A549 (cell line): ENCODE data around the gene COMMD7.

Experiments used
- BHLHE40 ChIP-seq: IDR thresholded peaks from 2 replicates; pipeline ENCODE4 v1.6.1; 2012; ENCODE audit warnings: low read depth, low read length, inconsistent platforms
- CEBPB ChIP-seq, 2 experiments: fragments of >200 bp in 1 of 2; sonication (Bioruptor Twin) in 1 of 2; formaldehyde crosslinking in 1 of 2; IDR thresholded peaks; 2 replicates each; pipeline ENCODE4 v1.6.1; 2012 to 2016
- CHD2 ChIP-seq: fragments of 150-350 bp; IDR thresholded peaks from 2 replicates; pipeline ENCODE4 v1.6.1; 2014; ENCODE audit warnings: low read length; ENCODE audit not compliant: partially characterized antibody
- CTCF ChIP-seq: fragments of >200 bp; sonication (Bioruptor Twin); formaldehyde crosslinking; IDR thresholded peaks from 3 replicates; pipeline ENCODE4 v1.5.1; 2016
- JUNB ChIP-seq: fragments of >200 bp; sonication (Bioruptor Twin); formaldehyde crosslinking; IDR thresholded peaks from 2 replicates; pipeline ENCODE4 v1.6.1; 2016
- MAX ChIP-seq: IDR thresholded peaks from 2 replicates; pipeline ENCODE4 v1.6.1; 2012
- MYC ChIP-seq: IDR thresholded peaks from 2 replicates; pipeline ENCODE4 v1.6.1; 2012; ENCODE audit warnings: mild to moderate bottlenecking, inconsistent platforms, low read length, improper control_type of control experiment, borderline replicate concordance
- NR3C1 ChIP-seq: fragments of >200 bp; sonication (Bioruptor Twin); formaldehyde crosslinking; IDR thresholded peaks from 3 replicates; pipeline ENCODE4 v1.6.1; 2017
- PBX3 ChIP-seq: IDR thresholded peaks from 2 replicates; pipeline ENCODE4 v1.6.1; 2012
- POLR2A ChIP-seq: IDR thresholded peaks from 2 replicates; pipeline ENCODE4 v1.6.1; 2012; ENCODE audit warnings: mild to moderate bottlenecking, low read length
- POLR2AphosphoS2 ChIP-seq: conservative IDR thresholded peaks from 2 replicates; pipeline ENCODE4 v1.6.1; 2012; ENCODE audit warnings: low read length, improper control_type of control experiment, inconsistent platforms
- RNF2 ChIP-seq: fragments of 200-600 bp; sonication (generic); IDR thresholded peaks from 2 replicates; pipeline ENCODE4 v1.6.1; 2016; ENCODE audit warnings: low read depth, mild to moderate bottlenecking, antibody characterized with exemption, moderate library complexity, borderline replicate concordance
- SMC3 ChIP-seq: fragments of >200 bp; sonication (Bioruptor Twin); formaldehyde crosslinking; IDR thresholded peaks from 3 replicates; pipeline ENCODE4 v1.6.1; 2018; ENCODE audit warnings: inconsistent platforms
- ZNF302 ChIP-seq: fragments of 250-450 bp; sonication (Bioruptor Pico); IDR thresholded peaks from 2 replicates; pipeline ENCODE4 v1.9.0; 2021; ENCODE audit warnings: inconsistent platforms, mild to moderate bottlenecking, moderate library complexity

DNA sequence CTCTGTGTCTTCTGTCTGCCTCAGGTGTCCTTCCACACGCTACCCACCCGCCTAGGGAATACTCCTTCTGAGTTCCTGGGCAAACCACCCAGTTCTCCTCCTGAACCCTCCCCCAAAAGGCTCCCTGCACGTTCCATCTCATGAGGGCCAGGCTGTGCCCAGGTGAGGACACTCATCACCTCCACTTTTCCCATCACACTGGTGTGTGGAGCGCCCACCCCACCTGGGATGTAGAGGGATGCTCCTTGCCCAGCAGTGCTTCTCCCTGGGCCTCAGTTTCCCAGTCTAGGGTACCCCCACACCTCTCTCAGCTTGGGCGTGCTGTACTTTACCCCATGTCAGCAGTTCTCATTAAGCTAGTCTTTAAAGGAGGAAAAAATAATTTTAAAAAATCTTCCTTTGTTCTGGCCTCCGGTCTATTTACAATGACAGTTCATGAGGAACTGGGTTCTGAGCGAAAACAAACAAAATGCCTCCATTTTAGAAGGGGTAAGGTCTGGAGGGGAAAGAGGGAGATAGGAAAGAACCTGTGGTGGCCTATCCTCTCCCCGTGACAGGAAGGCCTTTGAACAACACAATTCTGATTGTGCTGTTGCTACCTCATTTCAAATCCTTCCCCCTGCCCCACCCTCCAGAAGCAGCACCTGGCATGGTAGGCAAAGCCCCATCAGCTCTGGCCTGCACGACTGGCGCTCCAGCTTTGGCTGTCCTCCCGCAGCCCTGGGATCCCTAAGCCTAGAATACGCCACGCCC, 67.9 kb downstream of the COMMD7 start:
- TF ChIP-seq POLR2AphosphoS2 (no peak), JUNB (no peak), SMC3 (no peak), CTCF (no peak), BHLHE40 (no peak), CEBPB (IDR thresholded peaks at IDR 0.05) (no peak), MAX (no peak), RNF2 (no peak), MYC (no peak), ZNF302 (CRISPR knock-in tag) (no peak), CHD2 (no peak), PBX3 (no peak), NR3C1 (no peak), POLR2A (no peak)
